Measurements from ENCODE around the gene NT5C2. TPM values are rescaled to one million over a fixed set of nuclear protein-coding genes. Genes with fewer than 3 reads are reported as not detected.

Gene NT5C2
- total and polyA plus RNA-seq, 3 donors from 2014 or later, result 105 to 125 (median 114) TPM

DNA sequence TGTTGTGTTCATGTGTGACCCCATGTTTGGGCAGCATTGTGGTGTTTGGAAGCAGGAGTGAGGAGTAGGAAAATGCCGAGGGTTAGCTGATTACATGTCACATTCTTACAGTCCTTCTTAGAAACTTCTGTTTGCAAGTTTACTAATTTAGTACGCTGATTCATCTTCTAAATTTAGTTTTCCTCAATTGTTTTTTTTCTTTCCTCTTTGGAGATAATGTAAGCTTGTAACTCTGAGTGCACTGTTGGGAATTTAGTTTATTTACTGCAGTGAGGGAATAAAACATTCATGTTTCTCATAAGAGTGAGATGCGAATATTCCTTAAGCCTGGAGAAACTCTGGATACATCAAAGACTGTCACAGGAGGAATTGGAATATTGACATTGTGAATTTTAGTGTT is 135.0 kb downstream of the NT5C2 start:
- DNase-seq, result no peak
- H3K9me3 ChIP-seq, result no peaks in the 10 kb centered on the region
- no peaks in the 10 kb centered on the region for H3K36me3 ChIP-seq (ENCODE audit: low read depth, missing control alignments)
- H3K27me3 ChIP-seq, result no peaks in the 10 kb centered on the region
- H3K4me3 ChIP-seq, result no peak overlapping the region
- 78 to 84% methylated on average over 3 of the region's 3 CpGs for WGBS, 2 donors
- TF ChIP-seq CTCF (IDR thresholded peaks at IDR 0.05) (no peak), POLR2A (IDR thresholded peaks at IDR 0.05) (no peak)
- intact Hi-C loops (cut with DNase I; ENCODE audit: low total_unique reads), result no loop called here
- H3K27ac ChIP-seq, result no peak overlapping the region
- H3K4me1 ChIP-seq, result no peaks in the 10 kb centered on the region

DNA sequence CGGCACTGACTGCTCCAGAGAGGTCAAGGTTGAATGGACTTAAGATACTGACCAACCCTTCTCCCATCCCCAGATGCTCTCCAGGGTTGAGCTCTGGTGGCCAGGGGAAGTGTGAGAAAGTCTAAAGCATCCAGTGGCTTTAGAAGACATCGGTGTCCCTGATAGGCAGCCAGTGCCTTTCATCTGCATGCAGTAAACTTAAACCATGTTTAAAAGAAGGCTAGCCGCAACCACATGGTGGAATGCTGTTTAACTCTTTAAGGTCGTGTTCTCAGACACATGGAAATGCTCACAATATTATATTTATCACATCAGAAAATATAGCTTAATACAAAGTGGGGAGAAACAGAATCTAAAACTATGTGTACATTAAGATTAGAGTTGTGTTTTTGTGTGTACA is 138.0 kb downstream of the NT5C2 start:
- WGBS, 2 donors, result 51 to 60% methylated on average over 4 of the region's 4 CpGs
- Histone ChIP-seq H3K36me3 (ENCODE audit: low read depth, missing control alignments) (no peaks in the 10 kb centered on the region), H3K9me3 (no peaks in the 10 kb centered on the region), H3K27ac (no peak overlapping the region), H3K27me3 (no peaks in the 10 kb centered on the region), H3K4me1 (no peaks in the 10 kb centered on the region), H3K4me3 (no peak overlapping the region)
- intact Hi-C loops (cut with DNase I; ENCODE audit: low total_unique reads), result no loop called here
- no peak for TF ChIP-seq CTCF (IDR thresholded peaks at IDR 0.05)
- no peak for TF ChIP-seq POLR2A (IDR thresholded peaks at IDR 0.05)
- DNase-seq, result no peak

GRCh38 chr10:103054621-103055020 is 138.5 kb downstream of the NT5C2 start:
- Histone ChIP-seq H3K4me1 (no peaks in the 10 kb centered on the region), H3K27ac (peak overlapping the region in 1 of 2 donors; percentile 6), H3K9me3 (no peaks in the 10 kb centered on the region), H3K36me3 (ENCODE audit: low read depth, missing control alignments) (no peaks in the 10 kb centered on the region), H3K27me3 (no peaks in the 10 kb centered on the region), H3K4me3 (no peak overlapping the region)
- TF ChIP-seq CTCF (IDR thresholded peaks at IDR 0.05), result no peak
- TF ChIP-seq POLR2A (IDR thresholded peaks at IDR 0.05), result no peak
- no peak for DNase-seq
- WGBS, 2 donors, result 58 to 76% methylated on average over 3 of the region's 3 CpGs
- intact Hi-C loops (cut with DNase I; ENCODE audit: low total_unique reads), result no loop called here

- H3K9me3 ChIP-seq, result no peaks in the 10 kb centered on the region
- H3K27me3 ChIP-seq, result no peaks in the 10 kb centered on the region
- WGBS, 2 donors, result 28 to 29% methylated on average over 20 of the region's 20 CpGs
- DNase-seq, result peak; percentile 81
- H3K36me3 ChIP-seq (ENCODE audit: low read depth, missing control alignments), result no peaks in the 10 kb centered on the region
- TF ChIP-seq CTCF (IDR thresholded peaks at IDR 0.05) (peak; percentile 8 to 28 (median 15)), POLR2A (IDR thresholded peaks at IDR 0.05) (no peak)
- H3K4me3 ChIP-seq, result no peak overlapping the region
- H3K27ac ChIP-seq, result peak overlapping the region in 1 of 2 donors; percentile 6
- H3K4me1 ChIP-seq, result no peaks in the 10 kb centered on the region
- intact Hi-C loops (cut with DNase I; ENCODE audit: low total_unique reads), result no loop called here
These were observed 139.2 kb downstream of the NT5C2 start for GRCh38 chr10:103053659-103054581.

Data from testis (tissue), 3 donors.